ENCODE data around the gene SMU1. TPM values are rescaled to one million over a fixed set of nuclear protein-coding genes. Genes with fewer than 3 reads are reported as not detected.
A peak's percentile ranks its signal among the peaks of the same experiment; 100 is the strongest.

The SMU1 gene
- total RNA-seq, 4 donors from 2014 or later, result 12.5 to 15.3 (median 13.6) TPM

- Histone ChIP-seq H3K27ac (no peak overlapping the region), H3K27me3 (no peaks in the 10 kb centered on the region), H3K36me3 (peaks cover 0 to 40% of the 10 kb centered on the region in 2 donors), H3K4me3 (no peak overlapping the region), H3K4me1 (peaks cover 6 to 9% of the 10 kb centered on the region in 2 donors), H3K9me3 (no peaks in the 10 kb centered on the region)
- no peak for TF ChIP-seq POLR2A (IDR thresholded peaks at IDR 0.05)
- no peak for TF ChIP-seq CTCF (IDR thresholded peaks at IDR 0.05 in 4 of 5, conservative IDR thresholded peaks at IDR 0.05 in 1 of 5)
- ATAC-seq, result no peak
- in situ Hi-C loops (cut with MboI; ENCODE audit: low sequenced_read_pairs in 4 of 4), result no loop called here
- no peak for DNase-seq
- intact Hi-C loops (cut with DNase I; ENCODE audit: low total_unique reads), result no loop called here
Measured at GRCh38 chr9:33046061-33046460, 30.4 kb downstream of the SMU1 start.

GRCh38 chr9:33044677-33045282 lies 31.7 kb downstream of the SMU1 start:
- H3K36me3 ChIP-seq, result peaks cover 0 to 32% of the 10 kb centered on the region in 2 donors
- DNase-seq, result no peak
- in situ Hi-C loops (cut with MboI; ENCODE audit: low sequenced_read_pairs in 4 of 4), result no loop called here
- H3K27me3 ChIP-seq, result no peaks in the 10 kb centered on the region
- intact Hi-C loops (cut with DNase I; ENCODE audit: low total_unique reads), result loop anchor here (1.0 to 2.0 kb wide), 2 partner anchors 20 to 43 kb away; partner anchors contain the start of genes APTX and DNAJA1
- peaks cover 6 to 9% of the 10 kb centered on the region in 2 donors for H3K4me1 ChIP-seq
- TF ChIP-seq CTCF (IDR thresholded peaks at IDR 0.05 in 4 of 5, conservative IDR thresholded peaks at IDR 0.05 in 1 of 5), result no peak
- no peak for TF ChIP-seq POLR2A (IDR thresholded peaks at IDR 0.05)
- ATAC-seq, result peak in 1 of 2 donors; percentile 21
- peak overlapping the region; percentile 82 to 93 (median 92) for H3K27ac ChIP-seq
- peak overlapping the region; percentile 62 to 78 (median 73) for H3K4me3 ChIP-seq
- no peaks in the 10 kb centered on the region for H3K9me3 ChIP-seq

- Histone ChIP-seq H3K4me1 (peaks cover 6 to 9% of the 10 kb centered on the region in 2 donors), H3K4me3 (peak overlapping the region; percentile 62 to 78 (median 73)), H3K36me3 (peaks cover 0 to 30% of the 10 kb centered on the region in 2 donors), H3K27me3 (no peaks in the 10 kb centered on the region), H3K27ac (peak overlapping the region; percentile 82 to 93 (median 92)), H3K9me3 (no peaks in the 10 kb centered on the region)
- TF ChIP-seq CTCF (IDR thresholded peaks at IDR 0.05 in 4 of 5, conservative IDR thresholded peaks at IDR 0.05 in 1 of 5) (no peak), POLR2A (IDR thresholded peaks at IDR 0.05) (peak; percentile 37)
- intact Hi-C loops (cut with DNase I; ENCODE audit: low total_unique reads), result loop anchor here (1.0 to 2.0 kb wide), 2 partner anchors 19 to 43 kb away; partner anchors contain the start of genes APTX and DNAJA1
- ATAC-seq (peak; percentile 87 to 94), DNase-seq (peak; percentile 56 to 81)
- in situ Hi-C loops (cut with MboI; ENCODE audit: low sequenced_read_pairs in 4 of 4), result no loop called here
Measured at GRCh38 chr9:33044162-33044673, 32.3 kb downstream of the SMU1 start.

- Histone ChIP-seq H3K9me3 (no peaks in the 10 kb centered on the region), H3K4me1 (peaks cover 6 to 9% of the 10 kb centered on the region in 2 donors), H3K27ac (peak overlapping the region; percentile 82 to 93 (median 92)), H3K27me3 (no peaks in the 10 kb centered on the region), H3K36me3 (peaks cover 0 to 34% of the 10 kb centered on the region in 2 donors), H3K4me3 (peak overlapping the region; percentile 62 to 78 (median 73))
- in situ Hi-C loops (cut with MboI; ENCODE audit: low sequenced_read_pairs in 4 of 4), result no loop called here
- ATAC-seq, result no peak
- DNase-seq, result no peak
- TF ChIP-seq CTCF (IDR thresholded peaks at IDR 0.05 in 4 of 5, conservative IDR thresholded peaks at IDR 0.05 in 1 of 5), result no peak
- TF ChIP-seq POLR2A (IDR thresholded peaks at IDR 0.05), result no peak
- intact Hi-C loops (cut with DNase I; ENCODE audit: low total_unique reads), result loop anchor here (1.0 to 2.0 kb wide), 2 partner anchors 19 to 42 kb away; partner anchors contain the start of genes APTX and DNAJA1
Measured at GRCh38 chr9:33043671-33044070, 32.8 kb downstream of the SMU1 start.

Data from gastrocnemius medialis (tissue), 4 donors.